GM18526 (cell line): Measurements from ENCODE around the gene GPR146.

ENCODE experiments used
- POLR2A ChIP-seq: IDR thresholded peaks from 3 replicates; pipeline ENCODE4 v1.6.1; 2011; ENCODE audit not compliant: insufficient read length; ENCODE audit errors: extremely low read depth

GPR146 gene

DNA sequence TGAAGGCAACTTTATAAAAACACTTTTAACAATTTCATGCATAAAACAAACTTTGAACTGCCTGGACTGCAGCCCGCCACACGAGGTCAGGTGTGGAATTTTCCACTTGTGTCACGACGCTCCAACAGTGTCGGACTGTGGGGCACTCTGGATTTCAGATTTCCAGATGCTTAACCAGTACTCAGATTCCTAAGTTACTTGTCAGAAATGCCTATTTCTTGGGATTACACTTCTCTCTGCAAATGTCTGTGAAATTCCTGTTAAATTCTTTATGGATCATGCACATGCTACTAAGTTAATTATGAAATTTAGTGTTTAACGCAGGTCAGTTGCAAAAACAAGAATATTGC is 43.1 kb downstream of the GPR146 start:
- no peak for TF ChIP-seq POLR2A

DNA sequence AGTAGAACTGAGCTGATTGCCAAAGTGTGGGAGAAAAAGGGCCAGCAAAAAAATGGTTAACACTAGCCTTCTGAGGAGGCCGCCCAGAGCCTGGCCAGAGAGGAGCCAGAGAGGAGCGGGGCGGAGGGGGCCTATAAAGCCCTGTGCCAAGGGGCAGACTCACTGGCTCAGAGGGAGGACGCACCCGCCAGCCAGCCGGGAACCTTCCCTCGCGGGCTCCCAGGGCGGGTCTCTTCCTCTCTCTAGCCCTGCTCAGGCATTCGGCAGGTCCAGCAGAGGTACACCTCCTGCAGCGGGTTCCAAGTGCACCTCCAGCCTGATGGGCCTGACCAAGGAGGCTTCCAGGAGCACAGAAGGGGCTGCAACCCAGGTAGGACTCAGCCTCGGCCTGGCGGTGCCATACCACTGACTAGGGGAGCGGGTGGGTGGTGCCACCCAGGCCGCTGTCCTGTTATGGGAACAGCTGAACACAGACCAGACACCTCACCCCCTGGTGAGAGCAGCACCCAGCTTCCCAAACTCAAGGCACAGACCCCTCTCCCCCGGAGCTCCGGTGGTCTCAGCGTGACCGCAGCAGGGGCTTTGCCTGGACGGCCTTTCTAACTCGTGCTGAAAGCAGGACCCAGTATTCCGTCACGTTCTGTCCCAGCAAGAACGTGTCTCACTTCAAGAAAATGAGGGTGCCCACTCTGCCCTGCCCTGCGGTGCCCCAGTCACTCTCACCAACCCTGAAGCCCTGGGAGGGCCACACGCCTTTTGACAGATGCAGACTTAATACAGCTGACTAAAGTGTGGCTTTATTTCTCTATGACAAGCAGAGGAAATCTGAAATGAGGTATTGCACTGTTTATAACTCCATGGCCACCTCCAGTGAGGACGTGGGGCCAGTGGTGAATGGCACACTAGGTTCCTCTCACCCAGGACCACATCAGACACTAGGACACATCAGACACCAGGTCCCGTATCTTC is 43.9 kb downstream of the GPR146 start, which contains the start of gene GPER1:
Gene GPER1, plus strand, starts transcription at position 162 of the 969 bp plus-strand sequence. CDS start 3,616 bp downstream, outside the sequence.
- TF ChIP-seq POLR2A: no peak

DNA sequence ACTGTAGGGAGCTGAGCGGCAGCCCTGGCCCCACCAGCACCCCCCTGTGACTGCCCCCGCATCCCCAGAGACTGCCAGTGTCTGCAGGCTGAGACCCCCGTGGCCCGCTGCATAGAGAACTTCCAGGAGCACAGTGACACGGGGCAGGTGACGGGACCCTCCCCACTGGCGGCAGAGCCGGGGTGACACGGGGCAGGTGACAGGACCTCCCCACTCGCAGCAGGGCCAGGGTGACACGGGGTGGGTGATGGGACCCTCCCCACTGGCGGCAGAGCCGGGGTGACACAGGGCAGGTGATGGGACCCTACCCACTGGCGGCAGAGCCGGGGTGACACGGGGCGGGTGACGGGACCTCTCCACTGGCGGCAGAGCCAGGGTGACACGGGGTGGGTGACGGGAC is 45.9 kb downstream of the GPR146 start:
- TF ChIP-seq POLR2A: no peak

GRCh38 chr7:1090686-1091643 is 46.6 kb downstream of the GPR146 start:
- TF ChIP-seq POLR2A: no peak

GRCh38 chr7:1091644-1092027 is 47.3 kb downstream of the GPR146 start:
- no peak for TF ChIP-seq POLR2A

- no peak for TF ChIP-seq POLR2A
These were observed 47.9 kb downstream of the GPR146 start for GRCh38 chr7:1092161-1092632.

GRCh38 chr7:1092806-1093501 is 48.6 kb downstream of the GPR146 start:
- TF ChIP-seq POLR2A: no peak

DNA sequence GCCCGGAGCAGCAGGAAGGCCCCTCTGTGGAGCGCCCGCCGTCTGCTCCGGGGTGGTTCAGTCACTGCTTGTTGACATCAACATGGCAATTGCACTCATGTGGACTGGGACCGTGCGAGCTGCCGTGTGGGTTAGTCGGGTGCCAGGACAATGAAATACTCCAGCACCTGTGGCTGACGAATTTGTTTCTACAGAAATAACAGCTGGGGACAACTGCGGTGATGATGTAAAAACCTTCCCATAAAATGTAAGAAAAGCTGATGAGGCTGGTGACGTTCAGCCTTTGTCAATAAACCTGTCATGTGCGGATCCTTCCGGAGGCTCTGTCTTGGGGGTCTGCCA is 49.1 kb downstream of the GPR146 start:
- no peak for TF ChIP-seq POLR2A

- TF ChIP-seq POLR2A: no peak
These were observed 49.7 kb downstream of the GPR146 start for GRCh38 chr7:1093916-1094508.

- no peak for TF ChIP-seq POLR2A
These were observed 50.5 kb downstream of the GPR146 start for GRCh38 chr7:1094870-1095269.

- TF ChIP-seq POLR2A: no peak
These were observed 51.3 kb downstream of the GPR146 start for GRCh38 chr7:1095621-1096155.

DNA sequence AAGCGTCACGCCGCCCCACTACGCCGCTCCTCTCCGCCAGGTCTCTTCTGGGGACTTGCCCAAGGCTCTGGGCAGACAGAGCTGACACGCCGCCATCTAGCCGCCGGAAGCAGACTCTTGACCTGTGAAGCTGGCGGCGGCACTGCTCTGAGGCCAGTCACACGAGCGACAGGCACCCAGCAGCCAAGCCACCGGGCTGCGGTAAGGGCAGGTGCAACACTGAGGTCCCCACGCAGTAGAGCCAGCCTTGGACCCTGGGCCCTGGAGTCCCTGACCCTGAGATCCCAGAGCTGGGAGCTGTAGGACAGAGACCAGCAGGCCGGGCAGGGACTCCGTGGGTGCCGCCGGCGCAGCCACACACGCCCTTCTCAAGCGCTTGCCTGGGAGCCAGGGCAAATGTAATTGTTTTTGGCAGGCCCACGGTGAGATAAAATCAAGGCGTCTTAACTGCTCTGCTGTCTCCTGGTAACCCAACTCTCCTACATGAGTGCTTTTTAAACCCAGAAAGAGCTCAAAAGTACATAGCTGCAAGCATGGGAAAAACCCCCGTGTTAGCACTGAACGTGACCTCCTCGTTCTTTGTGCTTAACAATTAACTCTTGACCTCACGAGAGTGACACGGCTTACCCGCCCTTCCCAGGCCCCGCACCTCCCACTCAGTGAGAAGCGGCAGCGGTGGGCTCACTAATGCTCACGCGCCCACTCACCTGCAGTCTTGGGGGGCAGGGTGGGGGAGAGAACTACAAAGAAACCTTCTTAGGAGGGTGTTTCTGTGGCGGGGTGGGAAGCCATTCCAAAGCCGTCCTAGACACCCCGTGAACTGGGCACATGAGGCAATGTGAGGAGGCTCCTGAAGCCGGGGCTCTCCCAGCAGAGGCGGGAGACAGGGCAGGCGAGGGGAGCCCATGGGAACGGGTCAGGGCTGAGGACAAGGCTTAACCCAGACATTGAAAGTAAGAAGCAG is 52.1 kb downstream of the GPR146 start:
- no peak for TF ChIP-seq POLR2A

- TF ChIP-seq POLR2A: no peak
These were observed 52.8 kb downstream of the GPR146 start for GRCh38 chr7:1097120-1097504.

- no peak for TF ChIP-seq POLR2A
These were observed 54.2 kb downstream of the GPR146 start for GRCh38 chr7:1098243-1099153.
